GM12874 (cell line): Measurements from ENCODE around the gene LRRC10B.

ENCODE experiments used
- TF ChIP-seq, protein P1 (sequence below): IDR thresholded peaks from 2 replicates; pipeline ENCODE4 v1.5.1; 2011; ENCODE audit warnings: low read depth, mild to moderate bottlenecking, control low read depth, low read length, moderate library complexity; ENCODE audit not compliant: insufficient read depth

Gene LRRC10B

DNA sequence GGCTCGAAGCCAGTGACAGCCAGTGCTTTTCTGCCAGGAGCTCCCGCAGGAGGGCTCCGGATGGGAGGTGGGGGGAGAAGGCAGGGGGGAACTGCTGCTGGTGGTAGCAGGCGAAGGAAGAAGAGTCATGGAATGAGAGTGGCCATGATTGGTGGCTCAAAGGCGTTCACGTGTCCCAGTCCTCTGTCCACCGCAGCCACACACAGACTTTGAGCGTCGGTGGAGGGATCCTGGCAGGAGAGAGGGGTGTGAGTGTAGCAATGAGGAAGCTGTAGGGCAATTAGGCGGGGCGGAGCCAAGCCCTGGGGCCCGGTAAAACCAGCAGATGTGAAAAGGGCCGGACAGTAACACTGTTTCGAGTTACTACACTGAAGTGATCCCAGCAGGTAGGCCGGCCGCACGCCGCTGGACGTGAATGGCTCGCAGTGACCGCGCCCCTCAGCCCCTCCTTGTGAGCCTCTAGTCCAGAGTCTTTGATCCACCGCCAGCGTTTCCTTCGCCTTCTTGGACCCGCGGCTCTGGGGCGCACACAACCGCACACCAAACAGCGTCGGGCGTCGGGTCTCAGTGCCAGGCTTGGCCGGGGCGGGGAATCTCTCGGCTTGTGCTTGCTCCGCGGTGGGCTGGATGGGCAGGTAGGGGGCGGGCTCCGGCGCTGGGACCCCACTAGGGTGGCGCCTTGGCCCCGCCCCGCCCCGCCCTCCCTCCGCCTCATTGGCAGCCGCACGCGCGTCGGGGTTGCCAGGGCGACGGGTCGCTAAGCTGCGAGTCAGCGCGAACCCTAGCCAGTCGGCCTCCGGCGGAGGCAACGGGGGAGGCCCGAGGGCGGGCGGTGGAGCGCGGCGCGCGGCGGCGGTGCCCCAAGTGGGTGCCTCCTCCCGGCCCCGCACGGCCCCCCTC is at the start of gene LRRC10B:
Gene LRRC10B, plus strand, starts transcription at position 788 of the 900 bp plus-strand sequence. CDS start 250 bp downstream, outside the sequence.
- TF ChIP-seq, protein P1, sequence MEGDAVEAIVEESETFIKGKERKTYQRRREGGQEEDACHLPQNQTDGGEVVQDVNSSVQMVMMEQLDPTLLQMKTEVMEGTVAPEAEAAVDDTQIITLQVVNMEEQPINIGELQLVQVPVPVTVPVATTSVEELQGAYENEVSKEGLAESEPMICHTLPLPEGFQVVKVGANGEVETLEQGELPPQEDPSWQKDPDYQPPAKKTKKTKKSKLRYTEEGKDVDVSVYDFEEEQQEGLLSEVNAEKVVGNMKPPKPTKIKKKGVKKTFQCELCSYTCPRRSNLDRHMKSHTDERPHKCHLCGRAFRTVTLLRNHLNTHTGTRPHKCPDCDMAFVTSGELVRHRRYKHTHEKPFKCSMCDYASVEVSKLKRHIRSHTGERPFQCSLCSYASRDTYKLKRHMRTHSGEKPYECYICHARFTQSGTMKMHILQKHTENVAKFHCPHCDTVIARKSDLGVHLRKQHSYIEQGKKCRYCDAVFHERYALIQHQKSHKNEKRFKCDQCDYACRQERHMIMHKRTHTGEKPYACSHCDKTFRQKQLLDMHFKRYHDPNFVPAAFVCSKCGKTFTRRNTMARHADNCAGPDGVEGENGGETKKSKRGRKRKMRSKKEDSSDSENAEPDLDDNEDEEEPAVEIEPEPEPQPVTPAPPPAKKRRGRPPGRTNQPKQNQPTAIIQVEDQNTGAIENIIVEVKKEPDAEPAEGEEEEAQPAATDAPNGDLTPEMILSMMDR, result no peak

DNA sequence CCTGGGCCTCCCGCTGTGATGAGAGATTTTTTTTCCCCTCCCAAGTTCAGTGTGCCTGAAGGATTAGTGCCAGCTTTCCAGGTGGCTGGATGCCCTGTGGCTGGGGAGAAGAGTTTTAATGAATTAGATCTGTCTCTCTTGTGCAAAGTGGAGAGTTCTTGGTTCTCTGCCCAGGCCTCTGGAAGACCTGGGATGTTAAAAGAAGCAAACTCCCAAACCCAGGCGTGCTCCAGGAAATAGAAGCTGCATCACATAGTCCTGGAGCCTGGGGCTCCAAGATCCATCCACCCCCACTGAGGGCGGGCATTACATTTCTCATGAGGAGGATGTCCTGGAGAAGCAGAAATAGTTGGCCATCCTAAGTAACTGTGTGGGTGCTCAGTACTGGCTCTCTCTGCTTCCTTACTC is 48.1 kb upstream of the LRRC10B start:
- TF ChIP-seq, protein P1, result no peak

DNA sequence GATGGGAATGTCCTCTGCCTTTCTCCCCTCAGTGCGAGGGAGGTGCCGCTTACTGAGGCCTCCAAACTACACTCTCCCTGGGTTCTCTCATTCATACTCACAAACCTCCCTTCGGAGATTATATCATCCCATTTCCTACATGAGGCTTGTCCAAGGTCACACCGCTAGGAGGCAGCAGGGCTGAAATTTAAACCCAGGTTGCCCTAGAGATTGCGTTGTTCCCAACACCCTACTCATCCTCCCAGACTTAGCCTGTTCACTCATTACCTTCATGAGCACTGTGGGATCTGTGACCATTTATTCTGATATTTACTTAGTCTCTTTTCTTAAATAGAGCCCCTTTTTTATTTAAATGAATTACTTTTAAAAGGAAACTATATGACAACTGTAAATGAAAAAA is 47.6 kb upstream of the LRRC10B start:
- TF ChIP-seq, protein P1, result no peak

DNA sequence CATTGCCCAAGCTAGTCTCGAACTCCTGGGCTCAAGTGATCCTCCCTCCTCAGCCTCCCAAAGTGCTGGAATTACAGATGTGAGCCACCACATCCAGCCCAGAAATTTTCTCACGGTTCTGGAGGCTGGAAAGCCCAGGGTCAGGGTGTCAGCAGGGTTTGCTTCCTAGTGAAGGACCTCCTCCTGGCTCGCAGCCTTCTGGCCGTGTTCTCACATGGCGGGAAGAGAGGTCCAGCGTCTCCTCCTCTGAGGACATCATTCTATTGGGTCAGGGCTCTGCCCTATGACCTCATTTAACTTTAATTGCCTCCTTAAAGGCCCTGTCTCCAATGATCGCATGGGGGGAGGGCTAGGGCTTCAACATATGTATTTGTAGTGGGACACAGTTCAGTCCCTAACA is 40.5 kb upstream of the LRRC10B start:
- TF ChIP-seq, protein P1, result no peak

DNA sequence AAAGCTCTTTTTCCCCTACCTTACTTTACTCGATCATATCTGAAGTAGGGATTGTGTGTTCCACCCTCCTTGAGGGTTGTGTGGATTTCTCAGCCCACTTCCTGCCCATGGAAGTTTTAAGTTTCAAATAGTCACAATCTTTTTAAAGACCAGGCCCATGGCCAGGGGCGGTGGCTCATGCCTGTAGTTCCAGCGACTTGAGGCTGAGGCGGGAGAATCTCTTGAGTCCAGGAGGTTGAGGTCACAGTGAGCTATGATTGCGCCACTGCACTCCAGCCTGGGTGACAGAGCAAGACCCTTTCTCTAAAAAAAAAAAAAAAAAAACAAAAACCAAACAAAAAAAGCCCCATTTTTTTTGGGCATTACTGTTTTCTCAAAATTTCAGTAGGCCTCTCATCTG is 36.3 kb upstream of the LRRC10B start:
- TF ChIP-seq, protein P1, result no peak

DNA sequence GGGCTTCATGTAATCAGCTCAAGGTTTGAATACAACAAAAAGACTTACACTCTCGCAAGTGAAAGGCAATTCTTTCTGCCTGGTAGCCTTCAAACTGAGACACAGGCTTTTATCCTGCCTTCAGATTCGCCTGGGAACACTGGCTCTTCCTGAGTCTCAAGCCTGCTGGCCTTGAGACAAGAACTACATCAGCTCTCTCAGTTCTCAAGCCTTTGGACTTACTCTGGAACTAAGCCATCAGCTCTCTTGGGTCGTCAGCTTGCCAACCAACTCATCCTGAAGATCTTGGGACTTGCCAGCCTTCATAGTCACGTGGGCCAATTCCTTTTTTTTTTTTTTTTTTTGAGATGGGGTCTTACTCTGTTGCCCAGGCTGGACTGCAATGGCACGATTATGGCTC is 35.7 kb upstream of the LRRC10B start:
- TF ChIP-seq, protein P1, result no peak

DNA sequence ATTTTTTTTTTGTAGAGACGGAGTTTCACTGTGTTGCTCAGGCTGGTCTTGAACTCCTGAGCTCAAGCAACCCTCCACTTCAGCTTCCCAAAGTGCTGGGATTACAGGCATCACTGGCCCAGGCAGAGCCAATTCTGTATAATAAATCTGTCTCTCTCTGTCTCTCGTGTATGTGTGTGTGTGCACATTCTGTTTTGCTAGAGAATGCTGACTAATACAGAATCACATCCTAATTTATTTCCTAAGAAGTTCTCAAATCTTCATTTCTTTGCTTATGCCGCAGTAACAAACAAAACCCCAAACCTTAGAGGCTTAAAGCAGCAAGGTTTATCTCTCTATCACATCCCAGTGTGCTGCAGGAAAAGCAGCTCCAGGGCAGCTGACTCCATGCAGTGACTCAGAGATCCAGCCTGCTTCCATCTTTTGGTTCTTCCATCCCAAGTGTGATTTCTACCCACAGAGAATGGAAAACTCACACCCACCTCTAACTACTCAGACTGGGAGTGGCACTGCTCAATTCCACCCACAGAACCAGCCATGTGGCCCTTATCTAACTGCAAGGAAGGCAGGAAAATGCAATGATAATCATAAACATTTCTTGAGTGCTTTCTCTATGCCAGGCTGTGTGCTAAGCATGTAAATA is 35.1 kb upstream of the LRRC10B start:
- TF ChIP-seq, protein P1, result no peak
